SK-N-SH treated with all-trans-retinoic acid at 6 μM for 48 hours (cell line): ENCODE data around the gene CDT1.
A peak's percentile ranks its signal among the peaks of the same experiment; 100 is the strongest.

Experiments
- ATAC-seq: fragments of 200-7000 bp; cut with Tn5 transposase; 3 replicates; pipeline ENCODE4 v1.9.1; 2020; ENCODE audit warnings: mild to moderate bottlenecking, moderate library complexity
- ARNTL ChIP-seq: fragments of 450-650 bp; formaldehyde crosslinking; IDR thresholded peaks from 2 replicates; pipeline ENCODE4 v1.5.0; 2020; ENCODE audit warnings: low read depth, mild to moderate bottlenecking, moderate library complexity, borderline replicate concordance
- BACH2 ChIP-seq: fragments of 250-450 bp; sonication (Bioruptor Pico); IDR thresholded peaks from 2 replicates; pipeline ENCODE4 v1.9.0; 2021; ENCODE audit warnings: mild to moderate bottlenecking, borderline replicate concordance
- ESRRG ChIP-seq: fragments of 250-450 bp; sonication (Bioruptor Pico); IDR thresholded peaks from 2 replicates; pipeline ENCODE4 v1.6.1; 2021; ENCODE audit warnings: mild to moderate bottlenecking
- GLIS3 ChIP-seq: fragments of 250-450 bp; sonication (Bioruptor Pico); IDR thresholded peaks from 2 replicates; pipeline ENCODE4 v1.5.0; 2020; ENCODE audit warnings: mild to moderate bottlenecking, moderate library complexity
- OSR1 ChIP-seq: fragments of 250-450 bp; sonication (Bioruptor Pico); IDR thresholded peaks from 2 replicates; pipeline ENCODE4 v1.8.0; 2022; ENCODE audit warnings: moderate library complexity, mild to moderate bottlenecking, inconsistent platforms
- RARB ChIP-seq: fragments of 250-450 bp; sonication (Bioruptor Pico); IDR thresholded peaks from 2 replicates; pipeline ENCODE4 v1.8.0; 2021; ENCODE audit warnings: mild to moderate bottlenecking, moderate library complexity
- TCF4 ChIP-seq: fragments of 250-450 bp; sonication (Bioruptor Pico); IDR thresholded peaks from 2 replicates; pipeline ENCODE4 v1.8.0; 2021; ENCODE audit warnings: mild to moderate bottlenecking, moderate library complexity, borderline replicate concordance
- TOX ChIP-seq: fragments of 250-450 bp; sonication (Bioruptor Pico); IDR thresholded peaks from 2 replicates; pipeline ENCODE4 v1.8.0; 2021; ENCODE audit warnings: mild to moderate bottlenecking, moderate library complexity, borderline replicate concordance
- TSHZ2 ChIP-seq: fragments of 250-450 bp; sonication (Bioruptor Pico); IDR thresholded peaks from 2 replicates; pipeline ENCODE4 v1.5.0; 2020; ENCODE audit warnings: mild to moderate bottlenecking, moderate library complexity
- ZC3H10 ChIP-seq: fragments of 250-450 bp; sonication (Bioruptor Pico); IDR thresholded peaks from 2 replicates; pipeline ENCODE4 v1.5.1; 2021; ENCODE audit warnings: mild to moderate bottlenecking, moderate library complexity
- ZFP3 ChIP-seq: fragments of 250-450 bp; sonication (Bioruptor Pico); IDR thresholded peaks from 2 replicates; pipeline ENCODE4 v1.5.0; 2020; ENCODE audit warnings: mild to moderate bottlenecking, moderate library complexity
- ZNF565 ChIP-seq: fragments of 450-650 bp; formaldehyde crosslinking; conservative IDR thresholded peaks from 2 replicates; pipeline ENCODE4 v1.5.0; 2020; ENCODE audit warnings: low read depth, mild to moderate bottlenecking, moderate library complexity
- ZNF70 ChIP-seq: fragments of 450-650 bp; formaldehyde crosslinking; IDR thresholded peaks from 2 replicates; pipeline ENCODE4 v1.5.0; 2020; ENCODE audit warnings: mild to moderate bottlenecking, moderate library complexity
- TF ChIP-seq, protein P1 (sequence below): fragments of 250-450 bp; sonication (Bioruptor Pico); IDR thresholded peaks from 2 replicates; pipeline ENCODE4 v1.8.0; 2021; ENCODE audit warnings: low read depth, mild to moderate bottlenecking, moderate library complexity, borderline replicate concordance
- TF ChIP-seq, protein P2 (sequence below): fragments of 250-450 bp; sonication (Bioruptor Pico); IDR thresholded peaks from 2 replicates; pipeline ENCODE4 v1.5.1; 2020; ENCODE audit warnings: low read depth, mild to moderate bottlenecking, moderate library complexity
- TF ChIP-seq, protein P3 (sequence below): fragments of 250-450 bp; sonication (Bioruptor Pico); IDR thresholded peaks from 2 replicates; pipeline ENCODE4 v1.8.0; 2020; ENCODE audit warnings: mild to moderate bottlenecking, moderate library complexity, borderline replicate concordance

CDT1 gene

DNA sequence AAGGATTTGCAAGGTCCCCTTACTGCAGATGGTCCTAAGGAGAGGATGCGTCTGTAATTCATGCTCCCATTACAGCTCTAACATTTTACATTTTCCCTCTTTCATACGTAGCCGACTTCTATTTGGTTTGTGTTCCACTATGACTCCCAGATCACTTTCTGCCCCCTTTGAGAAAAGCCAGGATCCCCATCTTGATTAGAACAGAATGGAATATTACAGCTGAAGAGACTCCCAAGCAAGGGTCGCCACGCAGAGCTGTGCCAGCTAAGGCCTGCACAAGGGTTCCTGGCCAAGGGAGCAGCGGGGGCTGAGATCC, 3.4 kb upstream of the CDT1 start:
- no peak for ATAC-seq
- TF ChIP-seq ARNTL (CRISPR knock-in tag) (no peak), ZNF70 (CRISPR knock-in tag) (no peak), ZFP3 (CRISPR knock-in tag) (no peak), BACH2 (no peak)
- TF ChIP-seq, protein P1, sequence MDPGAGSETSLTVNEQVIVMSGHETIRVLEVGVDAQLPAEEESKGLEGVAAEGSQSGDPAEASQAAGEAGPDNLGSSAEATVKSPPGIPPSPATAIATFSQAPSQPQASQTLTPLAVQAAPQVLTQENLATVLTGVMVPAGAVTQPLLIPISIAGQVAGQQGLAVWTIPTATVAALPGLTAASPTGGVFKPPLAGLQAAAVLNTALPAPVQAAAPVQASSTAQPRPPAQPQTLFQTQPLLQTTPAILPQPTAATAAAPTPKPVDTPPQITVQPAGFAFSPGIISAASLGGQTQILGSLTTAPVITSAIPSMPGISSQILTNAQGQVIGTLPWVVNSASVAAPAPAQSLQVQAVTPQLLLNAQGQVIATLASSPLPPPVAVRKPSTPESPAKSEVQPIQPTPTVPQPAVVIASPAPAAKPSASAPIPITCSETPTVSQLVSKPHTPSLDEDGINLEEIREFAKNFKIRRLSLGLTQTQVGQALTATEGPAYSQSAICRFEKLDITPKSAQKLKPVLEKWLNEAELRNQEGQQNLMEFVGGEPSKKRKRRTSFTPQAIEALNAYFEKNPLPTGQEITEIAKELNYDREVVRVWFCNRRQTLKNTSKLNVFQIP (CRISPR knock-in tag), result no peak

DNA sequence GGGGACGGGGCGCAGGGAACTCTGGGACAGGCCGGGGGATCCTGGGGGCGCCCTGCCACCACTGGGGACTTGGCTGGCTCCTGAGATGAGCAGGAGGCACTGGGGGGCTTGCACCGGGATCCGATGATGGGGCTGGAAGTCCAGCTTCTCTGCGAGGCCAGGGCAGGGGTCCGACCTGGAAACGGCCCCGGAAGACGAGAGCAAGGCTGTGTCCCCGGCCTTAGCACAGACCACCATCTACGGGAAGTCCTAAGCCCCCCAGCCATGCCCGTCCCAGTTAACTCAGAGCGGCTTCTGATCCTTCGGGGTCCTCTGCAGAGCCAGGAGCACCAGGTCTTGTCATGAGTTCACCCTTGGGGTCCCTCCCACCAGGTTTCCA, 573 bp downstream of the CDT1 start:
- ATAC-seq, result peak; percentile 6; the same call in 2 of the 3 replicates
- TF ChIP-seq GLIS3 (CRISPR knock-in tag) (no peak), RARB (CRISPR knock-in tag) (no peak), OSR1 (CRISPR knock-in tag) (no peak), BACH2 (no peak), TSHZ2 (CRISPR knock-in tag) (no peak), TCF4 (no peak)
- TF ChIP-seq, protein P2, sequence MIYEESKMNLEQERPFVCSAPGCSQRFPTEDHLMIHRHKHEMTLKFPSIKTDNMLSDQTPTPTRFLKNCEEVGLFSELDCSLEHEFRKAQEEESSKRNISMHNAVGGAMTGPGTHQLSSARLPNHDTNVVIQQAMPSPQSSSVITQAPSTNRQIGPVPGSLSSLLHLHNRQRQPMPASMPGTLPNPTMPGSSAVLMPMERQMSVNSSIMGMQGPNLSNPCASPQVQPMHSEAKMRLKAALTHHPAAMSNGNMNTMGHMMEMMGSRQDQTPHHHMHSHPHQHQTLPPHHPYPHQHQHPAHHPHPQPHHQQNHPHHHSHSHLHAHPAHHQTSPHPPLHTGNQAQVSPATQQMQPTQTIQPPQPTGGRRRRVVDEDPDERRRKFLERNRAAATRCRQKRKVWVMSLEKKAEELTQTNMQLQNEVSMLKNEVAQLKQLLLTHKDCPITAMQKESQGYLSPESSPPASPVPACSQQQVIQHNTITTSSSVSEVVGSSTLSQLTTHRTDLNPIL (CRISPR knock-in tag), result no peak
- TF ChIP-seq, protein P1 (CRISPR knock-in tag), result no peak
- TF ChIP-seq, all 23 proteins: peak for 0

GRCh38 chr16:88804552-88805339, 1.2 kb downstream of the CDT1 start:
- peak; percentile 11 for ATAC-seq
- no peak for TF ChIP-seq ZNF565

DNA sequence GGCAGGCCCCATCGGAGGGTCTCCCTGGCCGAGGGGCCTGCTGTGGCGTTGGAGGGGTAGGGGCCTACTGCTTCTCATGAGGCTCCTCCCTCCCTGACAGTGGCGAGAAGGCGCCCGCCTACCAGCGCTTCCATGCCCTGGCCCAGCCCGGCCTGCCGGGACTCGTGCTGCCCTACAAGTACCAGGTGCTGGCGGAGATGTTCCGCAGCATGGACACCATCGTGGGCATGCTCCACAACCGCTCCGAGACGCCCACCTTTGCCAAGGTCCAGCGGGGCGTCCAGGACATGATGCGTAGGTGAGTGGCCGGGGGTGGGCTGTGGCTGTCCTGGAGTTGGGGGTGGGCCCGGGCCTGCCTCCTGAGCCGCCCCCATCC, 1.7 kb downstream of the CDT1 start:
- ATAC-seq, result peak; percentile 1; the same call in 2 of the 3 replicates
- TF ChIP-seq TCF4, result no peak
- no peak for TF ChIP-seq ZC3H10 (CRISPR knock-in tag)
- TF ChIP-seq, protein P3, sequence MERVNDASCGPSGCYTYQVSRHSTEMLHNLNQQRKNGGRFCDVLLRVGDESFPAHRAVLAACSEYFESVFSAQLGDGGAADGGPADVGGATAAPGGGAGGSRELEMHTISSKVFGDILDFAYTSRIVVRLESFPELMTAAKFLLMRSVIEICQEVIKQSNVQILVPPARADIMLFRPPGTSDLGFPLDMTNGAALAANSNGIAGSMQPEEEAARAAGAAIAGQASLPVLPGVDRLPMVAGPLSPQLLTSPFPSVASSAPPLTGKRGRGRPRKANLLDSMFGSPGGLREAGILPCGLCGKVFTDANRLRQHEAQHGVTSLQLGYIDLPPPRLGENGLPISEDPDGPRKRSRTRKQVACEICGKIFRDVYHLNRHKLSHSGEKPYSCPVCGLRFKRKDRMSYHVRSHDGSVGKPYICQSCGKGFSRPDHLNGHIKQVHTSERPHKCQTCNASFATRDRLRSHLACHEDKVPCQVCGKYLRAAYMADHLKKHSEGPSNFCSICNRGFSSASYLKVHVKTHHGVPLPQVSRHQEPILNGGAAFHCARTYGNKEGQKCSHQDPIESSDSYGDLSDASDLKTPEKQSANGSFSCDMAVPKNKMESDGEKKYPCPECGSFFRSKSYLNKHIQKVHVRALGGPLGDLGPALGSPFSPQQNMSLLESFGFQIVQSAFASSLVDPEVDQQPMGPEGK, result no peak
- TF ChIP-seq TSHZ2 (CRISPR knock-in tag), result no peak
- no peak for TF ChIP-seq TOX (CRISPR knock-in tag)
- TF ChIP-seq ZNF70 (CRISPR knock-in tag), result no peak
- TF ChIP-seq ARNTL (CRISPR knock-in tag), result no peak
- TF ChIP-seq OSR1 (CRISPR knock-in tag), result no peak
- TF ChIP-seq, protein P2 (CRISPR knock-in tag), result no peak
- TF ChIP-seq ZNF565, result no peak
- TF ChIP-seq, protein P1 (CRISPR knock-in tag), result no peak
- no peak for TF ChIP-seq ESRRG (CRISPR knock-in tag)
- TF ChIP-seq ZFP3 (CRISPR knock-in tag), result no peak
